HG02588 (cell line): Measurements from ENCODE around the gene INSIG1.

Experiments
- ATAC-seq: cut with Tn5 transposase; IDR thresholded peaks from one replicate; pipeline ENCODE4 v1.9.1; 2021; ENCODE audit warnings: mild to moderate bottlenecking, moderate library complexity; ENCODE audit not compliant: unreplicated experiment

The INSIG1 gene

DNA sequence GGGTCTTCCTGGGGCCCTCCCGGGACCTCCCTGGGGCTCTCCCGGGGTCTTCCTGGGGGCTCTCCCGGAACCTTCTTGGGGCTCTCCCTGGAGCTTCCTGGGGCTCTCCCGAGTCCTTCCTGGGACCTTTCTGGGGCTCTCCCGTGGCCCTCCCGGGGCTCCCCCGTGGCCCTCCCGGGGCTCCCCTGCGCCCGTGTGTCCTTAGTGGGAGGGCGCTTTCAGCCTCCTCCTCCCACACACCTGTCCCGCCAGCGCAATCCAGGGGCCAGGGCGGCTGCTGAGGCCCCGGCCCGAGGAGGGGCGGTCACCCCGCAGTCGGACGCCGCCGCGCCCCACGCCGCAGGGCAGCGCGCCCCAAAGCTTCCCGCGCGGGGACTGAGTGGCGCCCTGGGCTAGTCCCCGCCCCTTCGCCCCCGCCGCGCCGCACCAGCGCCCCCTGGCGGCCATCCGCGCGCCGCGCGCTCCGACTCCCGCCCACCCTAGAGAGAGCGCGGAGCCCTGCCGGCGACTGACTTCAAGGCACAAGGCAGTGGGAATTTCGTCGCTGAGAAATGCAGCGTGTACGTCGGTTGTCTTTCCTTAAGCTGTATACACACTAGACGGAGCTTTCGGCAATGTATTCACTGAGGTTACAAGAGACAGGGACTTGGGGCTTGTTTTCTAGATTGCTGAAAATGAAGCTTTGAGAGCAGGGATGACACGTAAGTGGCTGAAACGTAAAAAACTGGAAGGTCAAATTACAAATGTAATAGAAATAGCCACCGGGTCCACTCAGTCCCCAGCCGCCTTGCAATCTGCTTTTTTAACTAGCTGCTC lies 47.1 kb downstream of the INSIG1 start:
- ATAC-seq, result peak; percentile 88

- no peak for ATAC-seq
Observed at GRCh38 chr7:155345490-155345889, 47.8 kb downstream of the INSIG1 start.

DNA sequence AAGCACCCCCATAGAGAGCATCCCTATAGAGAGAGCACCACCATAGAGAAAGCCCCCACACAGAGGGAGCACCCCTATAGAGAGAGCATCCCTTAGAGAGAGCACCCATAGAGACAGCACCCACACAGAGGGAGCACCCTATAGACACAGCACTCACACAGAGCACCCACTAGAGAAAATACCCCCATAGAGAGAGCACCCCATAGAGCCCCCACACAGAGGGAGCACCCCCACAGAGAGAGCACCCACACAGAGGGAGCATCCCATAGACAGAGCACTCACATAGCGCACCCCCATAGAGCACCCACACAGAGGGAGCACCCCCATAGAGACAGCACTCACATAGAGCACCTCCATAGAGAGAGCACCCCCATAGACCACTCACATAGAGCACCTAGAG lies 48.6 kb downstream of the INSIG1 start:
- no peak for ATAC-seq

GRCh38 chr7:155348806-155349205 lies 51.1 kb downstream of the INSIG1 start:
- no peak for ATAC-seq

GRCh38 chr7:155349601-155350331 lies 52.1 kb downstream of the INSIG1 start:
- no peak for ATAC-seq

DNA sequence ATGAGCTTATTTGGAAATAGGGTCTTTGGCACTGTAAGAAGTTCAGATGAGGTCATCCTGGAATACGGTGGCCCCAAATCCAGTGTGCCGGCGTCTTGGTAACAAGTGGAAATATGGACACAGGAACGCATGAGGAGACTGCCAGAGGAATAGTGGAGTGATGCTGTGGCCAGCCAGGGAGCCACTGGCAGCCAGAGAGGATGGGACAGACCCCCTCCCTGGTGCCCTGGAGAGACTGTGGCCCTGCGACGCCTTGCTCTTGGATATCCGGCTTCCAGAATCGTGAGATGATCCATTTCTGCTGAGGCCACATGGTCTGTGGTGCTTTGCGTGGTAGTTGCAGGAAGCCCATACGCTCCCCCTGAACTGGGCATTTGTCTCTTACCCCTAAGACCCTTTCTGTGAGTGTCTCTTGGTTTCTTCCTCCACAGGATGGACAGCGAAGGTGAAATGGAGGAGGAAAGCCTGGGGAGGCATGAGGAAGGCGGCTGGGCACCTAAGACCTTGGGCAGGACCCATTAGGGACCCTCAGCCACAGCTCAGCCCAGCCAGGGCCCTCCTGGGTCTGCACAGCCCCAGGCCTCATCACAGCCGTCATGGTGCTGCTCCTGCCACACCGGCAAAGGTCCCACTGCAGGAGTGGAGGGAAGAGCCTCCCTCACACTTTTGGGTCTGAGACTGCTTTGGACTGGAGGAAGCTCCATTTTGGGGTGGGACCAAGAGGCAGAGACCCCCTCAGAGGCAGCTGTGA lies 53.6 kb downstream of the INSIG1 start:
- ATAC-seq, result no peak

DNA sequence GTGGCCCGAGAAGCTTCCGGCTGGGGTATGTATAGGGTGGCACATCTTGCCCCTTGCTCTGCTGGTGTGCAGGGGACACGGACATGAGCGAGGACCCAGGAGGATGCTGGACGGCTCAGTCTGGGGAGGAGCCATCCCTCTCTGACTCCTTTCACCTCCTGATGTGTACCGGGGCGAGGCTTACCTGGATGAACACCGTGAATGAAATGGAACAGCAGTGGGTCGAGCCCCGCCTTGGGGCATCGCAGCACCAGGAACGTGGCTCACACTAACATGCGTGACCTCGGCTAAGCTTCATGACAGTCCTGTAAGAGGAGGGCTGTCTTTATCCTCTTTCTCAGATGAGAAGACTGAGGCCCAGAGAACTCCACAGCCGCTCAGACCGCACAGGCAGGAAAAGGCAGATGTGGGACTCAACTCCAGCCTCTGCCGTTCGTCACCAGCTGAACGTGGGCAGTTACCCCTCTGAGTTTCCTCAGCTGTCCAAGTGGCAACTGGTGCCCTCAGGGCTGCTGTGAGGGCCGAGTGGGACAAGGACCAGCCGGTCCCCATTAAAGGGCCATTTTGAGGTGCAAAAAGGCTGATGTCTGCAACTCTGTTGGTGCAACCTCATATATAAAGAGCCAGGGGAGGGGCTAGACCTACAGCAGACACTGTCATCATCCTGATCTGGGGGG lies 54.5 kb downstream of the INSIG1 start:
- no peak for ATAC-seq

GRCh38 chr7:155352753-155353115 lies 55.1 kb downstream of the INSIG1 start:
- ATAC-seq, result no peak

DNA sequence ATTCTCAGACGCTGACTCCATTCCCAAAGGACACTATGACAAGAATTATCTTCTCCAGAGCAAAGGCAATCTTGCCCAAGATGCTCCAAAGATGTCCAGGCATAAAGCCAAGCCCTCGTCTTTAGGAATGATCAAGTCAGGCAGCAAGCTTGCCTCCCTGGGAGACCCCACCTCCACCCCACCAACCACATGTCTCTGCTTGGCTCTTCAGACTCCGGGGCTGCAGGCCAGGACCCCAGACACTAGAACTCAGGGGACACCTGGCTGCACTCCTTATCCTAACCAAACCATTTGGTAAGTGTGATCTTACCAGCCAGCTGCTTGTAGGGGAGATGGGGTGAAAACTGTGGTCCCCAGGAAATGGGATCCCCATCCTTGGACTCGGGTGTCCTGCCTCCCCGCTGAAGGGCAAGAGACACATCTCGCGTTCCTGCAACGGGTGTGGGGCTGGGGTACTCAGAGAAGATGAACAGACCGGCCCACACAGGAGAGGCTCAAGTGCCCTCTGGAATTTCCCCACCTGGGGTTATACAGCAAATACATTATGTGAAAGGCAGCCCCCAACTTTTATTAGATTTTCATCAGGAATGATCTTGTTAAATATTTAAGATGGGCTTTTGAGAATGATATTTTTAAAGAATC lies 55.7 kb downstream of the INSIG1 start:
- no peak for ATAC-seq

GRCh38 chr7:155354371-155355048 lies 56.8 kb downstream of the INSIG1 start:
- no peak for ATAC-seq

- no peak for ATAC-seq
Observed at GRCh38 chr7:155355176-155355575, 57.5 kb downstream of the INSIG1 start.

DNA sequence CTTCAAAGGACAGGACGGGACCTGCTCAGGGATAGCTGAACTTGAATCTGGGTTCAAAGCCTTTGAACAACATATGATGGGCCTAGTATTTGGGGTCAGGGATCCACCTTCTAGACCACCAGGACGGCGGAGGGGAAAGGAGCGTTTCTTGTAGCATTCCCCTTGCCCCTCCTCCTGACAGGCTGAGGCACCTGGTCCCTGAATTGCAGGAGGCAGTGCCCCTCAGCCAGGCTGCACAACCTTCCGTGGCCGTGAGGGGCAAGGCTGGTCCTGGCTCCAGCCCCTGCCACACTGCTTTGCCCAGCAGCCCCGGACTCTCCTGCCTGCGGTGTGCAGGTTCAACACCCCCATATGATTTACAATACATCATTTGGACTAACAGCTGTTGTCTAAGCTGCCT lies 58.1 kb downstream of the INSIG1 start:
- no peak for ATAC-seq

DNA sequence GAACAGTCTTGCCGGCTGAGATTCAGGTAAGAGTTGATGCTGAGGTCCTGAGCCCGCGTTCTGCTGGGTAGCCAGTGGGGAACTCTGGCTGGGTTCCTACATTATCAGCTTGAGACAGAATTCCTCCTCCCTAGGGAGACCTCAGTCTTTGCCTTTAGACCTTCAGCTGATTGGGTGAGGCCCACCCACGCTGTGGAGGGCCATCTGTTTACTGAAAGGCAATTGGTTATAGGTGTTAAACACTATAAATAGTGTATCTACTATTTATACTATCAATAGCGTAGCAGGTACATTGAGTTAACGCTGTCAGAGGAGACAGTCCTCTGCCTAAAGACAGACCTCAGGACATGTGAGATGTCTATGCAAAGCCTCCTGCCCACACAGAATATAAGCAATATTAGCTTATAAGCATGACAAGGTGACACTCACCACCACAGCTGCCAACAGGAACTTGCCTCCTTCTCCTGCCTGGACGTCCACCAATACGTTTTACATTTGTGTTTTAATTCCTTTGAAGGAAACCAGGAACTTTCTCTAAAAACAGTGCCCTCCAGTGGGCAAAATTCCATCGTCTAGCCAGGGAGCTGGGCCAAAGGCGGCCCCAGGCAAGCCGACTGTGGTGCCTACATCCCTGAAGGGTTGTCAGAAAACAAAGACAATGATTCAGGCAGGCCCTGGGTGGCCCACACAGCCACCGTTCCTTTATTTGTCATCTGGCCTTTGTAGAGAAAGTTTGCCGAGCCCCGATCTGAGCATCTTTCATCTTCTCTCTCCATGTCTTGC lies 58.8 kb downstream of the INSIG1 start:
- no peak for ATAC-seq

DNA sequence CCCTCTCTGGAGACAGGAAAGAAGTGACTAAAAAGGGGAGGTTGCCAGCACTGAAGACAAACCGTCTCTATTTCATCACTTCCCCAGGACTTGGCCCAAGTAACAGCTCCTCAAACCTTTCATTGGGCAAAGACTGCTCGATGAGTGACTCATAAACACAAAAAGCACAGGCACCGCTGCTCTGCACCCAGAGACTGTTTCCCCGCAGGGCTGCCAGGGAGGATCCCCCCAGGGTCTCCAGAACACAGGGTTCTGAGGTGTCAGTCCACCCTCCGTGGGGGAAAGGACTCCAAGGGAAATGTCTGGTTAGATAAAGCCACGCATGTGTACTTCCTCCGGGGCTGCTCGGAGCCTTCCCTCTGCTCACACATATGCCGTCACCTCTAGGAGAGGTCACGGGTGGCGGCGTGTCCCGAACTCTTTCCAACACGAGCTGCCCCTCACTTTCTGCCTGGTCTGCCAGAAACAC lies 59.9 kb downstream of the INSIG1 start:
- no peak for ATAC-seq

DNA sequence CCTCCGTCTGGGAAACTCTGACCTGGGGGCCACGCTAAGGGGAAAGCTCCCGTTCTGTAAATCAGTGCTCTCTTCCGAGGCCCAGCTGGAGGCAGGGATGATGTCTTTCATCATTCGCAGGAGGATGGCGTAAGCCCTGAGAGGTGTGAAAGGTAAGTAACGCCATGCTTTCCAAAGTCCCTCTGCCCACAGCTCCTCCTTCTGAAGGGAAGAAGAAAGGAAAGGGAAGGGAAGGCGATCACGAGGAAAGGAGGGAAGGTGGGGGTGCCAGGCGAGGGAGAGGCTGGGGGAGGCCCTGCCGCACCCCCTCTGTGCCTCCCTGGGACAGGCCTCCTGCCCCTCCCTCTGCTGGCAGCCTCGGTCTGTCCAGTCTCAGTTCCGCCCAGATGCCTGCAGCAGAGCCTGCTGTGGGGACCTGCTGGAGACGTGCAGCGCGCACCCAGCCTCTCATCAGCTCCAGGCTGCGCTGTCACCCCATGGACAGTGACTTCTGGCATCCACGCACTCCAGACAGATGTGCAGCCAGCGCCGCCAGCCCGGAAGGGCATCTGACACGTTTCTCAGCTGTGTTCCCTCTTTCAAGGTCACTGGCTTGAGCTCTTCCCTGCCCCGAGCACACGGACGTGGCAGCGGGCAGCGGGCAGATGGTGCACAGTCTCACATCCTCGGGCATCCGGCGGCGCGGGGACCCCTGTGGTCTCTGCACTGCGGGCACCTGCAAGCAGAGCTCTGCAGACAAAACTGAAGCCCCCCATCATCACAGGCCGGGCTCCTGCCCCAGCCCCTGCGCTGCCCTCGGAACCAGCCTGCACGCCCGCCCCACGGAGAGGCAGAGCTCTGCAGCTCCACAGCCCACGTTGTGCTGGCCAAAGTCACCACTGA lies 60.6 kb downstream of the INSIG1 start:
- no peak for ATAC-seq

DNA sequence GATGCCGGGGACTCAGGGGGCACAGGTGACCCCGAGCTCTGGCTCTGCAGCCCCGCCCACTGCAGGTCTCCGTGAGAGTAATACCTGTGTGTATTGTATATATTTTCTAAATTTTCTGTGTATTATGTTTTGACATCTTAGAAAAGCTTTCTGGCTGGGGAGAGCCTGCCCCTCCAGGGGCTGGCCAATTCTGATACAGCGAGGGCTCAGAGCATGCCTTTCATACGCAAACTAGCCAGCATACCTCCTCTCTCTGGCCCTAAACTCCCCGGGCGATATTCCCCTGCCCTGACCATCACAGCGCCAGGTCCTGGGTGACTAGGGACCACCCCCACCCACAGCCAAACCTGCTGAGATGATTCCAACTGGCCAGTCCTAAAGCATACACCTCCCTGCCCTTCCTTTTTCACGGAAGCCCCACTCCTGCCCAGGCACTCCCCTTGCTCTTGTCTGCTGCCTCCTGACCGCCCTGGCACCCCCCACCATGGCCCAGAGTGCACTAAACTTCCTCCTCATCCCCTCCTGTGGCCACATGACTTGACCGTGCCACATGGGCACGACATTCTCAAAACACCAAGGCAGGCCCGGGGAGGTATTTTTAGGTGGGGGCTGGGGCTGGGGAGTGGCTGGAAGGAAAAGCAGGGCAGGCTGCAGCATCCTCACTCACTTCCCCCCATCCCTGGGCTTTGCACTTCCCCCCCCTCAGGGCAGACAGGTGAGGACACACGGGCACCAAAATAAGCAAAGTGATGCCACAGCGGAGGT lies 61.5 kb downstream of the INSIG1 start:
- no peak for ATAC-seq
